ENCODE measurements around the gene RIMBP2. TPM values are rescaled to one million over a fixed set of nuclear protein-coding genes. Genes with fewer than 3 reads are reported as not detected.
"Not testable (repeated sequence)": the region's sequence is repeated elsewhere in the genome, so short reads cannot be mapped to it uniquely, and the experiment has no call there.

The RIMBP2 gene
- total RNA-seq, 1 experiment from 2014 or later: 0.95 TPM

GRCh38 chr12:130587966-130588365 is 128.1 kb downstream of the RIMBP2 start:
- H3K4me3 ChIP-seq (ENCODE audit: low read depth, low read length, poor library complexity, severe bottlenecking): no peak overlapping the region
- BruUV-seq (replicated peaks): no TSS peak
- DNase-seq (ENCODE audit: low spot score): no peak
- H3K4me1 ChIP-seq (ENCODE audit: insufficient read depth, low read length, poor library complexity, severe bottlenecking): no peaks in the 10 kb centered on the region
- H3K36me3 ChIP-seq (ENCODE audit: insufficient read depth, low read length, poor library complexity, severe bottlenecking): no peaks in the 10 kb centered on the region
- peaks cover 37% of the 10 kb centered on the region for H3K27me3 ChIP-seq (replicated peaks; ENCODE audit: insufficient read depth, low read depth, low read length, poor library complexity)
- H3K27ac ChIP-seq (ENCODE audit: low read depth, low read length, poor library complexity, severe bottlenecking): no peak overlapping the region
- TF ChIP-seq EZH2 (IDR thresholded peaks at IDR 0.05; ENCODE audit: borderline replicate concordance, low read depth, low read length, poor library complexity, severe bottlenecking): no peak
- no peak for TF ChIP-seq CTCF (conservative IDR thresholded peaks at IDR 0.05; ENCODE audit: low read depth, low read length)
- ChIA-PET CTCF (no interaction called here), POLR2A (ENCODE audit: low non-redundant PET) (no interaction called here)
- intact Hi-C loops (cut with micrococcal nuclease; ENCODE audit: unreplicated experiment): no loop called here
- H3K9me3 ChIP-seq (ENCODE audit: low read depth, low read length, poor library complexity, severe bottlenecking): no peaks in the 10 kb centered on the region

DNA sequence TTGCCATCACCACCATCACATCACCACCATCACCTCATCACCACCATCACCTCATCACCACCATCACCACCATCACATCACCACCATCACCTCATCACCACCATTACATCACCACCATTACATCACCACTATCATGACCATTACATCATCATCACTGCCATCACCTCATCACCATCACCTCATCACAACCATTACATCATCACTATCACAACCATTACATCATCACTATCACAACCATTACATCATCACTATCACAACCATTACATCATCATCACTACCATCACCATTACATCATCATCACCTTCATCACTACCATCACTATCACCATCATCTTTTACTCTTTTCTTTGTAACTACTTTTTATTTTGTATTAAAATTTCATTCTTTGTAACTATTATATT is 131.6 kb downstream of the RIMBP2 start:
- CTCF ChIA-PET; H3K9me3 ChIP-seq (ENCODE audit: low read depth, low read length, poor library complexity, severe bottlenecking); BruUV-seq (replicated peaks): not testable (repeated sequence)

DNA sequence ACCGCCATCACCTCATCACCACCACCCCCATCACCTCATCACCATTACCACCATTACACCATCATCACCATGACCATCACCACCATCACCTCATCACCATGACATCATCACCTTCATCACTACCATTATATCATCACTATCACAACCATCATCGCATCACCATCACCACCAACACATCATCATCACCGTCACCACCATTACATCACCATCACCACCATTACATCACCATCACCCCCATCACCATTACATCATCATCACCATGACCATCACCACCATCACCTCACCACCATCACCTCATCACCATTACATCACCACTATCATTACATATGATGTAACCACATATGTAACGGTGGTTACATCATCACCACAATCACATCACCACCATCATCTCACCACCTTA is 132.3 kb downstream of the RIMBP2 start:
- no TSS peak for BruUV-seq (replicated peaks)
- no peak for DNase-seq (ENCODE audit: low spot score)
- Histone ChIP-seq H3K4me1 (ENCODE audit: insufficient read depth, low read length, poor library complexity, severe bottlenecking) (no peaks in the 10 kb centered on the region), H3K27ac (ENCODE audit: low read depth, low read length, poor library complexity, severe bottlenecking) (no peak overlapping the region), H3K27me3 (replicated peaks; ENCODE audit: insufficient read depth, low read depth, low read length, poor library complexity) (peaks cover 8% of the 10 kb centered on the region), H3K9me3 (ENCODE audit: low read depth, low read length, poor library complexity, severe bottlenecking) (no peaks in the 10 kb centered on the region), H3K4me3 (ENCODE audit: low read depth, low read length, poor library complexity, severe bottlenecking) (no peak overlapping the region), H3K36me3 (ENCODE audit: insufficient read depth, low read length, poor library complexity, severe bottlenecking) (no peaks in the 10 kb centered on the region)
- CTCF ChIA-PET: no interaction called here
- intact Hi-C loops (cut with micrococcal nuclease; ENCODE audit: unreplicated experiment): no loop called here
- POLR2A ChIA-PET (ENCODE audit: low non-redundant PET): no interaction called here
- no peak for TF ChIP-seq EZH2 (IDR thresholded peaks at IDR 0.05; ENCODE audit: borderline replicate concordance, low read depth, low read length, poor library complexity, severe bottlenecking)
- no peak for TF ChIP-seq CTCF (conservative IDR thresholded peaks at IDR 0.05; ENCODE audit: low read depth, low read length)

More for the DNA sequence above, 131.6 kb downstream of the RIMBP2 start:
- H3K27ac ChIP-seq (ENCODE audit: low read depth, low read length, poor library complexity, severe bottlenecking); intact Hi-C loops (cut with micrococcal nuclease; ENCODE audit: unreplicated experiment); H3K4me1 ChIP-seq (ENCODE audit: insufficient read depth, low read length, poor library complexity, severe bottlenecking); H3K4me3 ChIP-seq (ENCODE audit: low read depth, low read length, poor library complexity, severe bottlenecking); H3K36me3 ChIP-seq (ENCODE audit: insufficient read depth, low read length, poor library complexity, severe bottlenecking); H3K27me3 ChIP-seq (replicated peaks; ENCODE audit: insufficient read depth, low read depth, low read length, poor library complexity); DNase-seq (ENCODE audit: low spot score); POLR2A ChIA-PET (ENCODE audit: low non-redundant PET): not testable (repeated sequence)

GRCh38 chr12:130583317-130583716 is 132.8 kb downstream of the RIMBP2 start:
- H3K27ac ChIP-seq (ENCODE audit: low read depth, low read length, poor library complexity, severe bottlenecking): no peak overlapping the region
- no peak for TF ChIP-seq CTCF (conservative IDR thresholded peaks at IDR 0.05; ENCODE audit: low read depth, low read length)
- no peak for TF ChIP-seq EZH2 (IDR thresholded peaks at IDR 0.05; ENCODE audit: borderline replicate concordance, low read depth, low read length, poor library complexity, severe bottlenecking)
- H3K27me3 ChIP-seq (replicated peaks; ENCODE audit: insufficient read depth, low read depth, low read length, poor library complexity): peaks cover 13% of the 10 kb centered on the region
- ChIA-PET POLR2A (ENCODE audit: low non-redundant PET) (no interaction called here), CTCF (no interaction called here)
- H3K4me3 ChIP-seq (ENCODE audit: low read depth, low read length, poor library complexity, severe bottlenecking): no peak overlapping the region
- DNase-seq (ENCODE audit: low spot score): no peak
- no peaks in the 10 kb centered on the region for H3K9me3 ChIP-seq (ENCODE audit: low read depth, low read length, poor library complexity, severe bottlenecking)
- intact Hi-C loops (cut with micrococcal nuclease; ENCODE audit: unreplicated experiment): no loop called here
- BruUV-seq (replicated peaks): no TSS peak
- no peaks in the 10 kb centered on the region for H3K36me3 ChIP-seq (ENCODE audit: insufficient read depth, low read length, poor library complexity, severe bottlenecking)
- H3K4me1 ChIP-seq (ENCODE audit: insufficient read depth, low read length, poor library complexity, severe bottlenecking): no peaks in the 10 kb centered on the region
